GM18499 (cell line): ENCODE data around the gene CALN1.
"Not testable (repeated sequence)": the region's sequence is repeated elsewhere in the genome, so short reads cannot be mapped to it uniquely, and the experiment has no call there.

Experiments
- ATAC-seq: cut with Tn5 transposase; IDR thresholded peaks from one replicate; pipeline ENCODE4 v1.9.1; 2021; ENCODE audit warnings: moderate number of reproducible peaks; ENCODE audit not compliant: insufficient read depth, unreplicated experiment

Gene CALN1

GRCh38 chr7:72213081-72213480 lies 199.1 kb downstream of the CALN1 start:
- ATAC-seq, result no peak

- no peak for ATAC-seq
Observed at GRCh38 chr7:72211175-72211574, 201.0 kb downstream of the CALN1 start.

- not testable (repeated sequence) for ATAC-seq
Observed at GRCh38 chr7:72209006-72209405, 203.1 kb downstream of the CALN1 start.

GRCh38 chr7:72196176-72196575 lies 216.0 kb downstream of the CALN1 start:
- ATAC-seq, result no peak

- ATAC-seq, result no peak
Observed at GRCh38 chr7:72190919-72191318, 221.2 kb downstream of the CALN1 start.

GRCh38 chr7:72190146-72190545 lies 222.0 kb downstream of the CALN1 start:
- ATAC-seq, result no peak

- no peak for ATAC-seq
Observed at GRCh38 chr7:72187179-72187578, 225.0 kb downstream of the CALN1 start.

- no peak for ATAC-seq
Observed at GRCh38 chr7:72183835-72184234, 228.3 kb downstream of the CALN1 start.

- ATAC-seq, result no peak
Observed at GRCh38 chr7:72182036-72182435, 230.1 kb downstream of the CALN1 start.

- no peak for ATAC-seq
Observed at GRCh38 chr7:72176875-72177274, 235.3 kb downstream of the CALN1 start.

GRCh38 chr7:72170475-72170874 lies 241.7 kb downstream of the CALN1 start:
- no peak for ATAC-seq

GRCh38 chr7:72163271-72163670 lies 248.9 kb downstream of the CALN1 start:
- no peak for ATAC-seq

- ATAC-seq, result no peak
Observed at GRCh38 chr7:72161534-72161933, 250.6 kb downstream of the CALN1 start.

- ATAC-seq, result no peak
Observed at GRCh38 chr7:72159911-72160310, 252.2 kb downstream of the CALN1 start.

- ATAC-seq, result no peak
Observed at GRCh38 chr7:72156671-72157070, 255.5 kb downstream of the CALN1 start.

GRCh38 chr7:72153132-72153512 lies 259.0 kb downstream of the CALN1 start:
- ATAC-seq, result no peak

GRCh38 chr7:72152161-72153131 lies 259.7 kb downstream of the CALN1 start:
- no peak for ATAC-seq

- ATAC-seq, result no peak
Observed at GRCh38 chr7:72140566-72140965, 271.6 kb downstream of the CALN1 start.

GRCh38 chr7:72127136-72127535 lies 285.0 kb downstream of the CALN1 start:
- no peak for ATAC-seq

- no peak for ATAC-seq
Observed at GRCh38 chr7:72123913-72124312, 288.2 kb downstream of the CALN1 start.

- no peak for ATAC-seq
Observed at GRCh38 chr7:72118366-72118765, 293.8 kb downstream of the CALN1 start.

GRCh38 chr7:72114129-72114528 lies 298.0 kb downstream of the CALN1 start:
- ATAC-seq, result no peak
